Activated naive CD8-positive, alpha-beta T cell treated with anti-CD3 and anti-CD28 coated beads for 36 hours (primary cell): ENCODE data around the gene PHTF1. TPM values are rescaled to one million over a fixed set of nuclear protein-coding genes. Genes with fewer than 3 reads are reported as not detected.

Source experiments
- DNase-seq: peaks from one replicate; pipeline ENCODE4 v3.0.0; 2021
- H3K27ac Mint-ChIP-seq: one replicate; pipeline ENCODE4 v1.8.0; 2022; ENCODE audit warnings: mild to moderate bottlenecking, moderate library complexity, mixed read lengths
- H3K27me3 Mint-ChIP-seq: one replicate; pipeline ENCODE4 v1.8.0; 2022; ENCODE audit warnings: mild to moderate bottlenecking, mixed read lengths
- H3K36me3 Mint-ChIP-seq: one replicate; pipeline ENCODE4 v1.8.0; 2021; ENCODE audit warnings: mild to moderate bottlenecking, mixed read lengths
- H3K4me1 Mint-ChIP-seq: one replicate; pipeline ENCODE4 v1.8.0; 2021; ENCODE audit warnings: mixed read lengths
- H3K4me3 Mint-ChIP-seq: one replicate; pipeline ENCODE4 v1.8.0; 2022; ENCODE audit warnings: mild to moderate bottlenecking, moderate library complexity, mixed read lengths
- H3K9me3 Mint-ChIP-seq: one replicate; pipeline ENCODE4 v1.8.0; 2022; ENCODE audit warnings: mixed read lengths
- total RNA-seq, 2 experiments: library from RNA; stranded (reverse); gene quantifications; one replicate each; pipeline ENCODE4 v1.2.3, GENCODE V29; 2021

Gene PHTF1
- total RNA-seq, 2 experiments from 2014 or later, result 14.5 to 17.2 TPM

DNA sequence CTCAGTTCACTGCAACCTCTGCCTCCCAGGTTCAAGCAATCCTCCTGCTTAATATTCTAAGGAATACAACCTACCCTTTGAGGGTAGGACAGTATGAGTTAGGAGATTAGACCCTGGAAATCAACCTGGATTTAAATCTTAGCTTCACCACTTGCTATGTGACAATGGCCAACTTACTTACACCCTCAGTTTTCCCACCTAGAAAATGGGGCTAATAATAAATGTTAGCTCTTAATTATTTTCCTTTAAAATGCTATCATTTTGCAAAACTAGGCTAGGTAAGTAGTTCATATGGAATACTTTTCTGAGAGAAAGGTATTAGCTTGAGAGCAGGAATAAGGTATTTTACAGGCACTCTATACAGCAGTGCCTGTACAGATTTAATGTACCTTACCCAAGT is 110.8 kb downstream of the PHTF1 start:
- H3K27ac Mint-ChIP-seq, result no peak overlapping the region
- DNase-seq, result no peak
- no peaks in the 10 kb centered on the region for H3K36me3 Mint-ChIP-seq
- H3K4me1 Mint-ChIP-seq, result no peaks in the 10 kb centered on the region
- H3K27me3 Mint-ChIP-seq, result no peaks in the 10 kb centered on the region
- no peak overlapping the region for H3K4me3 Mint-ChIP-seq
- H3K9me3 Mint-ChIP-seq, result no peaks in the 10 kb centered on the region

DNA sequence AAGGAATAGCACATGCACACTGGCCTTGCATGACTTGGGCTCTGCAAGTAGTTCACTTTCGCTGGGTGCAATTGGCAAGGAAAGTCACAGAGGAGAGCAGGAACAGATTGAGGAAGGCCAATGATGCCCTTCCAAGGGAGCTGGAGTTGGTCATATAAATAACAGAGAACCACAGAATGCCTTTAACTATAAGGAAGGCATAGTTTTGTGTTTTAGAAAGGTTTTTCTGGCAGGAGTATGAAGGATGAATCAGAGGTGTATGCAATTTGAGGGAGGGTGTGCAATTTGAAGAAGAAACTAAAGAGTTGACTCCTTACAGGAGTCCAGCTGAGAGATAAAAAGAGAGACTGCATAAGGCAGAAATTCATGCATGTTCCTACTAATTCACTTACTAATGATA is 112.1 kb downstream of the PHTF1 start:
- no peaks in the 10 kb centered on the region for H3K27me3 Mint-ChIP-seq
- H3K27ac Mint-ChIP-seq, result no peak overlapping the region
- no peak overlapping the region for H3K4me3 Mint-ChIP-seq

More for the DNA sequence above, 112.1 kb downstream of the PHTF1 start:
- no peaks in the 10 kb centered on the region for H3K9me3 Mint-ChIP-seq
- H3K4me1 Mint-ChIP-seq, result no peaks in the 10 kb centered on the region
- no peak for DNase-seq
- H3K36me3 Mint-ChIP-seq, result no peaks in the 10 kb centered on the region

Other genes with a start within 250 kb of the PHTF1 start
- 10 to 100 TPM; 15.4 to 16.3 TPM for gene RSBN1, start 53.0 kb upstream of the PHTF1 start, total RNA-seq
- 10 to 100 TPM; 67.9 to 68.4 TPM for gene PTPN22, start 112.2 kb upstream of the PHTF1 start, total RNA-seq
- 1 to 10 TPM in 1 of 2 experiments, under 1 TPM in 1; 0.88 to 2.2 TPM for gene BCL2L15, start 128.1 kb upstream of the PHTF1 start, total RNA-seq
- 10 to 100 TPM; 36.8 to 37.7 TPM for gene AP4B1, start 145.3 kb upstream of the PHTF1 start, total RNA-seq
- gene DCLRE1B, start 145.8 kb upstream of the PHTF1 start, total RNA-seq, result 10 to 100 TPM; 25.2 to 26.5 TPM
- gene HIPK1, start 169.8 kb upstream of the PHTF1 start, total RNA-seq, result 10 to 100 TPM; 41.1 to 45.7 TPM
- under 1 TPM in 1 of 2 experiments, not detected in 1; 0.20 TPM for gene OLFML3, start 220.0 kb upstream of the PHTF1 start, total RNA-seq